GM04504 (cell line): ENCODE results near the gene B4GALNT3.
"Not testable (repeated sequence)": the region's sequence is repeated elsewhere in the genome, so short reads cannot be mapped to it uniquely, and the experiment has no call there.

Experiments used
- DNase-seq: peaks from one replicate; pipeline ENCODE4 v3.0.0-alpha.2; 2012; ENCODE audit warnings: low read depth

The B4GALNT3 gene

DNA sequence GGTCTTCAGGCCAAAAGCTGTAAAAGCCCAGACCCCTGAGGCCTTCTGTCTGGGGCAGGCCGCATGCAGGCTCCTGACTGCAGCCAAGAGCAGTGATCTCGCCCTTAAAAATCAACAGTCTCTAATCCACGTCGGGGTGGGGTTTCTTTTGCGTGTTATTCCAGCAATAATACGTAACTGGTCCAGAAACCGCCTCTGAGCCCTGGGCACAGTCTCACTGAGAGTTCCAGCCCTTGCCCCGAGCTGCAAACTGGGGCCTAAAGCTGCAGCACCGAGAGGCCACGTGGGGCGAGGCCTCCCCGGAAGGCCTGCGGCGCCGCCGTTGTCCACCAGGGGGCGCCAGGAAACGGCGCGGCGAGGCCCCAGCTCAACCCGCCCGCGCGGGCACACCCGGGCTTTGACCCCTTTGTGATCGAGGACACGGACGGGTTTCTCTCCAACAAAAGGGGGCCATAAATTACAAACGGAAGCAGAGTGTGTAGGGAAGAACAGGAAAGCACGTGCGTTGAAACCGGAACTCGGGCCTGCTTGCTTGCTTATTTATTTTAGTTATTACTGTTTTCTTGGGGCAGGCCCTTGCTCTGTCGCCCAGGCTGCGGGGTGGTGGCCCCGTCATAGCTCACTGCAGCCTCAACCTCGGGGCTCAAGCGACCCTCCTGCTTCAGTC, 116.3 kb downstream of the B4GALNT3 start:
- DNase-seq, result no peak

DNA sequence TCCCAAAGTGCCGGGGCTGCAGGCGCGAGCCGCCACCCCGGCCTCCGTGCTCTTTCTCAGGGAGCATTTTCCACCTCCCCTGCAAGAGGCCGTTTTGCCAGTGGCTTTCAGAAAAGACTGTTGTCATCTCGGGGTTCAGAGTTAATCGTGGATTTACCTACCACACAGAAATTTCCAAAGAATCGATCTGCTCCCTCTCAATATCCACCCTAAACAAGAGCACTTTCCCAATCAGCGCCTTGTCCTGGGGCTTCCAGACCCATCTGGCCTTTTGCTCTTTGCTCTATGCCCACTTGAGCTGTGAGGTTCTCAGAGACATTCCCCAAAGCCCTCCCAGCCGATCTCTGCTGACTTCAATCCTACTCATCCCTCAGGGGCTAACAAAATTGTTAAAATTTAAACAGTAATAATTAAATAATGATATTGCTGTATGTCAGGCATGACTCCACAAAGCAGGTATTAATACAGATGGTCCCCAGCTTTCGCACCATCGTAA, 116.9 kb downstream of the B4GALNT3 start:
- DNase-seq, result no peak

DNA sequence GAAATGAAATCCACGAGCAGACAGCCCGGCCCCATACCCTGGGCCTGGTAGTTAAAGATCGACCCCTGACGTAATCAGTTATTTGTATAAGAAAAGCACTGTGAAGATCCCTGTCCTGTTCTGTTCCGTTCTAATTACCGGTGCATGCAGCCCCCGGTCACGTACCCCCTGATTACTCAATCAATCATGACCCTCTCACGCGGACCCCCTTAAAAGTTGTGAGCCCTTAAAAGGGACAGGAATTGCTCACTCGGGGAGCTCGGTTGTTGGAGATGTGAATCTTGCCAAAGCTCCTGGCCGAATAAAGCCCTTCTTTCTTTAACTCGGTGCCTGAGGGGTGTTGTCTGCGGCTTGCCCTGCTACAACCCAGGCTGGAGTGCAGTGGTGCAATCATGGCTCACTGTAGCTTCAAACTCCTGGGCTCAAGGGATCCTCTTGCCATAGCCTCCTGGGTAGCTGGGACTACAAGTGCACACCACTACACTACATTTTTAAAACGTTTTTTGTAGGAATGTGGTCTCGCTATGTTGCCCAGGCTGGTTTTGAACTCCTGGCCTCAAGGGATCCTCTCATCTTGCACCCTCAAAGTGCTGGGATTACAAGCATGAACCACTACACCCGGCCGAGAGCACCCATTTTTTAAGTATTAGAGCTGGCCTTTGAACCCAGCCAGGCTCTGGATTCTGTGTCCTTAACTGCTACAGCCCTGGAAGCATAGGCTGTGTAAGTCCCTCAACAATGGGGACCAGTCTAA, 118.4 kb downstream of the B4GALNT3 start:
- not testable (repeated sequence) for DNase-seq

- DNase-seq, result no peak
Observed at GRCh38 chr12:578748-579419, 119.1 kb downstream of the B4GALNT3 start.

DNA sequence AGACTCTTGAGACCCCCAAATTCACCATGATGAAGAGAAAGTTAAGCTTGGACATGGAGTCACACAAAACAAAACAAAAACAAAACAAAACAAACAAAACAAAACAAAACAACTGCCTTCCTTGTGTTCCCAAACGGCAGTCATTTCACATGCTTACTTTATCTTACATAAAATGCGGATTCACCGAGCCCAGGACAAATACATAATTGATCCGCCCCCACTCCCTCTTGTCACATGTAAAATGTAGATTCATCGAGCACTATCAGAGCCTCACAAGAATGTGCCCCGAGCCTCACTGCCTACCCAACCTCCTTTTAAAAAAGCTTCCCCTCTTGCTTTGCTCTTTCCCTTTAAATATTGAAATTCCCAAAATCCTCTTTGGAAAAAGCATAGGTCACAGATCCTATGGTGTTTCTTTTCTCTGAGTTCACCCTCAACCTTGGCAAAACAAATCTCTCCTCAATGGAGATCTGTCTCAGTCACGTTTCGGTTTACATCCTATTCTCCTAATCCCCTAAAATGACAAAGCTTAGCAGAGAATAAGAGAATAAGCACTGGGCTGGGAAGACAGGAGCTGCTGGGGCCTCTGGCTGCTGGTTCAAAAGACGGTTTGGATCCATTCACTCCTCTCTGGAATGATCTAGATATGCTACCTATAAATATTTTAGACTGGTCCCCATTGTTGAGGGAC, 119.8 kb downstream of the B4GALNT3 start:
- DNase-seq, result no peak

DNA sequence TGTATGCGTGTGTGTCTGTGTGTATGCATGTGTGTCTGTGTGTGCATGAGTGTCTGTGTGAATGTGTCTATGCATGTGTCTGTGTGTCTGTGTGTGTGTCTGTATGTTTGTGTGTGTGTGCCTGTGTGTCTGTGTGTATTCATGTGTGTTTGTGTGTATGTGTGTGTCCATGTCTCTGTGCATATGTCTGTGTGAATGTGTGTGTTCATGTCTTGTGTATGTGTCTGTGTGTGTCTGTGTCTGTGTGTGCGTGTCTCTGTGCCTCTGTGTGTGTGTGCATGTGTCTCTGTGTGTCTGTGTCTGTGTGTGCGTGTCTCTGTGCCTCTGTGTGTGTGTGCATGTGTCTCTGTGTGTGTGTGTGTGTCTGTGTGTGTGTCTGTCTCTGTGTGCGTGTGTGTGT, 121.1 kb downstream of the B4GALNT3 start:
- no peak for DNase-seq

DNA sequence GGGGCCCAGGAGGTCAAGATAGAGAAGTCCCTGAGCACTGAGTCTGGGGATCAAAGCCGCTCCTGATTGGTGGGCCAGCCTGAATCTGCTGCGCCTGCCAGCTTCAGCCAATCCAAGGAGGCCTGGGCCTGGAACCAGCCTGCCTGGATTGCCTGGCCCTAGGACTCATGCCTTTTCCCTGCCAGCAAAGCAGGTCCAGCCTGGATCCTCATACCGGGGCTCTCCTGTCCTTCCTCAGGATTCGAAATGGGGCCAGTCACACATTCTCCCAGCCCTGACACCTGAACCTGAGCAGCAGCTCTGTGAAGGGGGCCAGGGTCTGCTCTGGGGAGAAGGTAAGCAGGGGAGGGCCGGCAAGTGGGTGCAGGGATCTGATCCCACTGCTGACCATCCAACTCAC, 121.6 kb downstream of the B4GALNT3 start:
- DNase-seq, result no peak

DNA sequence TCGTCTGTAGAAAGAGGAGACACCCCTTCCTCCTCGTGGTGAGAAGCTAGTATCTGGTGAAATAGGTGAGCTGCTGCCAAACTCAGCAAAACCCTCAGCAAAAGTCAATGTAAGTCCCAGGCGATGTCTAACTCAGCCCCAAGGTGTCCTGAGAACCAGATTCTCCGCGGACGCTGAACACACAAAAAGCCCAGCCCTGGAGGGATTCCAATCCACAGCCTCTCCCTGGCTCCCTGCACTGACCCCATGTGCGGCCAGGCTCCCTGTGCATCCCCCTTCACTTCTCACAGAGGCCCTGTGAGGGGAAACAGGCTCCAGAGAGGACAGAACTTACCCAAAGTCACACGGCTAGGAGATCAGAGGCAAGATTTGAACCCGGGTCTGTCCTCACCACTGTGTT, 122.0 kb downstream of the B4GALNT3 start:
- DNase-seq, result no peak

GRCh38 chr12:583251-583869, 123.6 kb downstream of the B4GALNT3 start:
- no peak for DNase-seq

GRCh38 chr12:585062-586061, 125.6 kb downstream of the B4GALNT3 start:
- no peak for DNase-seq

GRCh38 chr12:586318-587071, 126.8 kb downstream of the B4GALNT3 start:
- DNase-seq, result no peak

GRCh38 chr12:587132-588023, 127.6 kb downstream of the B4GALNT3 start:
- no peak for DNase-seq

DNA sequence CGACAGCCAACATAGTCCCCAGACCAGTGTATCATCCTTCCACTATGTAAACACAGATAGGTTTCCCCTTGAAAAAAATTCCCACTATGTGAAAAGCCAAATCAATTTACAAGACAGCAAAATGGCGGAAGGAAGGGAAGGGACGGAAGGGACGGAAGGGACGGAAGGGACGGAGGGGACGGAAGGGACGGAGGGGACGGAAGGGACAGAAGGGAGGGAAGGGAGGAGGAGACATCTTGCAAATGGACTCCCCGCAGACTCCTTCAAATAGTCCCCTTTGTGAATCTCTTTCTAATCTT, 128.2 kb downstream of the B4GALNT3 start:
- no peak for DNase-seq

GRCh38 chr12:588646-589045, 128.9 kb downstream of the B4GALNT3 start:
- DNase-seq, result no peak

- no peak for DNase-seq
Observed at GRCh38 chr12:590206-590750, 130.5 kb downstream of the B4GALNT3 start.

DNA sequence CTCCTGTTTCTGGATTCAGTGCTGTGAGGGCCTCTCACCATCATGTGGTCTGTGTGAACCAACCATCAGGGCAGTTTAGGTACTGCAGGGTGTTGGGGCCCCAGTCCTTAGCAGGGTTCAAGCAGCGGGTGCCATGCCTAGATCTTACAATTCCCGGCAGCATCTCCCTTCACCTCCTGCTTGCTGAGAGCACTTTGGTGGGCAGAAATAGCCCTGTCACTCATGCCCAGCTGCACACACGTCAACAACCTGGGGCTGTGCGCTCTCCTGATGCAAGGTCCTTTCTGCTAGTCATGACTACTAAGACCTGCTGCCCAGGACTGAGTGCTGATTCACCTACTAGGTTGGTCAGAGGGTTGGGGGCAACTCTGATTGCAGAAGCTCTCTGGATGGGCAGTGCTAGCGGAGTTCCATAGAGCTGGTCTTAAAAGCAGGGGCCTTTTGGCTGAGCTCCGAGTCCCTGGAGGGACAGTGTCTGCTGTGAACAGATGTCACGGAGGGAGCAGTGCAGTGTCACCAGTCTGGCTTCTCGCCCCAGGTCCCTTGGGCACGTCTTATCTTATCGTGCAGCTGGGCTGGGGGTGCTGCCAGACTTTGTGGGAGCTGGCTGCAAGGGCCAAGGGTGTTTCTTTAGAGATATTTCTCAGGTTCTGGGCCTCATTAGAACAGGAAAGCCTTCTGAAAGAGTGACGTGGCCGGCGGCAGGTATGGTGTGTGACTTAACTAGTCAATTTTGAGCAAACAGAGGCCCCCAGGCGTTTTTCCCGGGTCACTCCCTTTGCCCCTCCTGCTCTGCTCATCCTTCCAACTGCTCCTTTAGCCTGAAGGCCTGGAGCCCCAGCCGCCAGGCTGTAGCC, 131.7 kb downstream of the B4GALNT3 start:
- DNase-seq, result no peak

- DNase-seq, result no peak
Observed at GRCh38 chr12:592024-592505, 132.3 kb downstream of the B4GALNT3 start.
